WTC11 (cell line): ENCODE measurements around the gene GALNT13. TPM values are rescaled to one million over a fixed set of nuclear protein-coding genes. Genes with fewer than 3 reads are reported as not detected.

Experiments
- ATAC-seq: fragments of 200-7000 bp; cut with Tn5 transposase; 2 replicates; pipeline ENCODE4 v1.10.0; 2021; ENCODE audit warnings: mild to moderate bottlenecking, moderate library complexity
- CTCF ChIA-PET: fragments of 300-600 bp; sonication (Branson Sonifier 250); formaldehyde crosslinking; loops from one replicate; lab custom pipeline; 2021; ENCODE audit warnings: antibody characterized with exemption; lab: Charles Lee
- POLR2A ChIA-PET: fragments of 350-600 bp; sonication (Branson Sonifier 250); formaldehyde crosslinking; loops from one replicate; lab custom pipeline; 2021; ENCODE audit warnings: antibody characterized with exemption; lab: Charles Lee
- DNase-seq: peaks from one replicate; pipeline ENCODE4 v3.0.0; 2021; ENCODE audit warnings: low spot score
- H3K27ac Mint-ChIP-seq: 2 replicates; pipeline ENCODE4 v1.8.0; 2021; ENCODE audit warnings: mixed read lengths
- H3K27me3 Mint-ChIP-seq: 2 replicates; pipeline ENCODE4 v1.8.0; 2021; ENCODE audit warnings: low read depth, mild to moderate bottlenecking, moderate library complexity, mixed read lengths
- H3K36me3 Mint-ChIP-seq: 2 replicates; pipeline ENCODE4 v1.8.0; 2021; ENCODE audit warnings: mixed read lengths
- H3K4me1 Mint-ChIP-seq: 2 replicates; pipeline ENCODE4 v1.8.0; 2022; ENCODE audit warnings: mixed read lengths
- H3K4me3 Mint-ChIP-seq: 2 replicates; pipeline ENCODE4 v1.8.0; 2021; ENCODE audit warnings: mild to moderate bottlenecking, moderate library complexity, mixed read lengths
- H3K9me3 Mint-ChIP-seq: 2 replicates; pipeline ENCODE4 v1.8.0; 2021; ENCODE audit warnings: mixed read lengths
- AR ChIP-seq: fragments of 250-450 bp; sonication (Bioruptor Pico); IDR thresholded peaks from 2 replicates; pipeline ENCODE4 v1.9.0; 2021; ENCODE audit warnings: mild to moderate bottlenecking
- CBFB ChIP-seq: sonication (generic); formaldehyde crosslinking; IDR thresholded peaks from 2 replicates; pipeline ENCODE4 v1.8.1; 2022; ENCODE audit warnings: mild to moderate bottlenecking, low read depth, missing genetic modification reagents
- FOXK1 ChIP-seq: sonication (generic); formaldehyde crosslinking; IDR thresholded peaks from 2 replicates; pipeline ENCODE4 v1.8.0; 2022; ENCODE audit warnings: mild to moderate bottlenecking, moderate library complexity, missing genetic modification reagents
- FOXP1 ChIP-seq: sonication (generic); formaldehyde crosslinking; IDR thresholded peaks from 2 replicates; pipeline ENCODE4 v1.8.0; 2022; ENCODE audit warnings: missing genetic modification reagents, mild to moderate bottlenecking, moderate library complexity, borderline replicate concordance
- IRF2 ChIP-seq: sonication (generic); formaldehyde crosslinking; IDR thresholded peaks from 2 replicates; pipeline ENCODE4 v1.8.0; 2022; ENCODE audit warnings: low read depth, missing genetic modification reagents, borderline replicate concordance
- RELA ChIP-seq: sonication (generic); formaldehyde crosslinking; IDR thresholded peaks from 2 replicates; pipeline ENCODE4 v1.8.1; 2022; ENCODE audit warnings: missing genetic modification reagents, mild to moderate bottlenecking, borderline replicate concordance
- SOX15 ChIP-seq: fragments of 250-450 bp; sonication (Bioruptor Pico); IDR thresholded peaks from 2 replicates; pipeline ENCODE4 v1.9.0; 2021; ENCODE audit warnings: mild to moderate bottlenecking
- SP1 ChIP-seq: sonication (generic); formaldehyde crosslinking; conservative IDR thresholded peaks from 2 replicates; pipeline ENCODE4 v1.8.1; 2022; ENCODE audit warnings: missing genetic modification reagents
- ZMAT4 ChIP-seq: fragments of 250-450 bp; sonication (Bioruptor Pico); IDR thresholded peaks from 2 replicates; pipeline ENCODE4 v1.9.0; 2021; ENCODE audit warnings: mild to moderate bottlenecking
- ZNF138 ChIP-seq: sonication (generic); formaldehyde crosslinking; conservative IDR thresholded peaks from 2 replicates; pipeline ENCODE4 v1.8.1; 2022; ENCODE audit warnings: mild to moderate bottlenecking, moderate library complexity, missing genetic modification reagents
- ZNF232 ChIP-seq: sonication (generic); formaldehyde crosslinking; IDR thresholded peaks from 2 replicates; pipeline ENCODE4 v1.8.0; 2022; ENCODE audit warnings: mild to moderate bottlenecking, missing genetic modification reagents
- ZNF396 ChIP-seq: fragments of 250-450 bp; sonication (Bioruptor Pico); IDR thresholded peaks from 2 replicates; pipeline ENCODE4 v1.8.0; 2021; ENCODE audit warnings: mild to moderate bottlenecking, moderate library complexity, borderline replicate concordance
- total RNA-seq: library from RNA; stranded (reverse); gene quantifications from 3 replicates; pipeline ENCODE4 v1.2.3, GENCODE V29; 2021
- TF ChIP-seq, protein P1 (sequence below): sonication (generic); formaldehyde crosslinking; IDR thresholded peaks from 2 replicates; pipeline ENCODE4 v1.8.0; 2023; ENCODE audit warnings: mild to moderate bottlenecking, missing genetic modification reagents
- TF ChIP-seq, protein P2 (sequence below): sonication (generic); formaldehyde crosslinking; IDR thresholded peaks from 2 replicates; pipeline ENCODE4 v1.8.1; 2022; ENCODE audit warnings: low read depth, mild to moderate bottlenecking, moderate library complexity, missing genetic modification reagents, borderline replicate concordance
- TF ChIP-seq, protein P3 (sequence below): sonication (generic); formaldehyde crosslinking; IDR thresholded peaks from 2 replicates; pipeline ENCODE4 v1.8.1; 2022; ENCODE audit warnings: mild to moderate bottlenecking, missing genetic modification reagents, moderate library complexity, borderline replicate concordance
- TF ChIP-seq, protein P4 (sequence below): sonication (generic); formaldehyde crosslinking; IDR thresholded peaks from 2 replicates; pipeline ENCODE4 v1.8.0; 2022; ENCODE audit warnings: mild to moderate bottlenecking, missing genetic modification reagents
- TF ChIP-seq, protein P5 (sequence below): fragments of 250-450 bp; sonication (Bioruptor Pico); conservative IDR thresholded peaks from 2 replicates; pipeline ENCODE4 v1.9.0; 2021; ENCODE audit warnings: mild to moderate bottlenecking
- TF ChIP-seq, protein P6 (sequence below): fragments of 200-600 bp; IDR thresholded peaks from 2 replicates; pipeline ENCODE4 v1.8.0; 2022; ENCODE audit warnings: antibody characterized with exemption

Gene GALNT13
- total RNA-seq, 1 experiment from 2014 or later: 9.9 TPM

DNA sequence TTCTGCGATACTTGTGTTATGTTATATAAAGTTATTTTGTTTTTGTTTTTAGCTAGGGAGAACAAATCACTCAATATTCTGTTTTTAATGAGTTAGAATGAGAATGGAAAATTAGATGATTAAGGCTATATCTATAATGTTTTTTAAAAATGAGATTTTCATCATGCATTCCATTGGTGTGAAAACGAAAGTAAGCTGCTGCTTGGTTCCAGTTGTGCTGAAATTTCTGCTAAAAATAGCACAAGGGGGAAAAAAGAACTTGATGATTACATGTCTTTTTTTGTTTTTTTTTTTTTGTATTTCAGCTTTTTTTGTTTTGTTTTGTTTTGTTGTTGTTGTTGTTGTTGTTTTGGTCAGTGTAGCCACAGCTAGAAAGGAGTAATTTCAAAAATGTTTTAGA is 584.1 kb downstream of the GALNT13 start:
- Mint-ChIP-seq H3K27me3 (no peaks in the 10 kb centered on the region; the same call in 1 of the 2 replicates), H3K27ac (no peak overlapping the region), H3K4me1 (peaks cover 4% of the 10 kb centered on the region; the same call in 1 of the 2 replicates), H3K36me3 (no peaks in the 10 kb centered on the region), H3K4me3 (no peak overlapping the region), H3K9me3 (no peaks in the 10 kb centered on the region)
- TF ChIP-seq, protein P1, sequence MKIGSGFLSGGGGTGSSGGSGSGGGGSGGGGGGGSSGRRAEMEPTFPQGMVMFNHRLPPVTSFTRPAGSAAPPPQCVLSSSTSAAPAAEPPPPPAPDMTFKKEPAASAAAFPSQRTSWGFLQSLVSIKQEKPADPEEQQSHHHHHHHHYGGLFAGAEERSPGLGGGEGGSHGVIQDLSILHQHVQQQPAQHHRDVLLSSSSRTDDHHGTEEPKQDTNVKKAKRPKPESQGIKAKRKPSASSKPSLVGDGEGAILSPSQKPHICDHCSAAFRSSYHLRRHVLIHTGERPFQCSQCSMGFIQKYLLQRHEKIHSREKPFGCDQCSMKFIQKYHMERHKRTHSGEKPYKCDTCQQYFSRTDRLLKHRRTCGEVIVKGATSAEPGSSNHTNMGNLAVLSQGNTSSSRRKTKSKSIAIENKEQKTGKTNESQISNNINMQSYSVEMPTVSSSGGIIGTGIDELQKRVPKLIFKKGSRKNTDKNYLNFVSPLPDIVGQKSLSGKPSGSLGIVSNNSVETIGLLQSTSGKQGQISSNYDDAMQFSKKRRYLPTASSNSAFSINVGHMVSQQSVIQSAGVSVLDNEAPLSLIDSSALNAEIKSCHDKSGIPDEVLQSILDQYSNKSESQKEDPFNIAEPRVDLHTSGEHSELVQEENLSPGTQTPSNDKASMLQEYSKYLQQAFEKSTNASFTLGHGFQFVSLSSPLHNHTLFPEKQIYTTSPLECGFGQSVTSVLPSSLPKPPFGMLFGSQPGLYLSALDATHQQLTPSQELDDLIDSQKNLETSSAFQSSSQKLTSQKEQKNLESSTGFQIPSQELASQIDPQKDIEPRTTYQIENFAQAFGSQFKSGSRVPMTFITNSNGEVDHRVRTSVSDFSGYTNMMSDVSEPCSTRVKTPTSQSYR (CRISPR knock-in tag): no peak
- TF ChIP-seq CBFB (CRISPR knock-in tag): no peak
- TF ChIP-seq IRF2 (CRISPR knock-in tag): no peak
- no peak for TF ChIP-seq ZNF396 (CRISPR knock-in tag)
- TF ChIP-seq ZMAT4 (CRISPR knock-in tag): no peak
- no peak for TF ChIP-seq SP1 (CRISPR knock-in tag)
- TF ChIP-seq, protein P2, sequence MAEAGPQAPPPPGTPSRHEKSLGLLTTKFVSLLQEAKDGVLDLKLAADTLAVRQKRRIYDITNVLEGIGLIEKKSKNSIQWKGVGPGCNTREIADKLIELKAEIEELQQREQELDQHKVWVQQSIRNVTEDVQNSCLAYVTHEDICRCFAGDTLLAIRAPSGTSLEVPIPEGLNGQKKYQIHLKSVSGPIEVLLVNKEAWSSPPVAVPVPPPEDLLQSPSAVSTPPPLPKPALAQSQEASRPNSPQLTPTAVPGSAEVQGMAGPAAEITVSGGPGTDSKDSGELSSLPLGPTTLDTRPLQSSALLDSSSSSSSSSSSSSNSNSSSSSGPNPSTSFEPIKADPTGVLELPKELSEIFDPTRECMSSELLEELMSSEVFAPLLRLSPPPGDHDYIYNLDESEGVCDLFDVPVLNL (CRISPR knock-in tag): no peak
- TF ChIP-seq FOXP1: no peak
- ATAC-seq (no peak), DNase-seq (no peak)
- POLR2A ChIA-PET: no interaction called here
- CTCF ChIA-PET: interaction anchor here (0.6 kb wide), 2 partner anchors 61 to 165 kb away, joined by 3 read pairs; no protein-coding TSS in a partner anchor

- Mint-ChIP-seq H3K4me1 (peaks cover 4% of the 10 kb centered on the region; the same call in 1 of the 2 replicates), H3K27ac (no peak overlapping the region), H3K36me3 (no peaks in the 10 kb centered on the region), H3K27me3 (no peaks in the 10 kb centered on the region; the same call in 1 of the 2 replicates), H3K4me3 (no peak overlapping the region), H3K9me3 (no peaks in the 10 kb centered on the region)
- CTCF ChIA-PET: no interaction called here
- ATAC-seq (no peak), DNase-seq (no peak)
- POLR2A ChIA-PET: no interaction called here
- TF ChIP-seq ZNF232 (CRISPR knock-in tag) (no peak), RELA (CRISPR knock-in tag) (no peak), SOX15 (CRISPR knock-in tag) (no peak), AR (CRISPR knock-in tag) (no peak), ZNF138 (CRISPR knock-in tag) (no peak), FOXK1 (CRISPR knock-in tag) (no peak)
- TF ChIP-seq, protein P2 (CRISPR knock-in tag): no peak
- TF ChIP-seq, protein P3, sequence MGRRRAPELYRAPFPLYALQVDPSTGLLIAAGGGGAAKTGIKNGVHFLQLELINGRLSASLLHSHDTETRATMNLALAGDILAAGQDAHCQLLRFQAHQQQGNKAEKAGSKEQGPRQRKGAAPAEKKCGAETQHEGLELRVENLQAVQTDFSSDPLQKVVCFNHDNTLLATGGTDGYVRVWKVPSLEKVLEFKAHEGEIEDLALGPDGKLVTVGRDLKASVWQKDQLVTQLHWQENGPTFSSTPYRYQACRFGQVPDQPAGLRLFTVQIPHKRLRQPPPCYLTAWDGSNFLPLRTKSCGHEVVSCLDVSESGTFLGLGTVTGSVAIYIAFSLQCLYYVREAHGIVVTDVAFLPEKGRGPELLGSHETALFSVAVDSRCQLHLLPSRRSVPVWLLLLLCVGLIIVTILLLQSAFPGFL (CRISPR knock-in tag): no peak
- TF ChIP-seq, protein P4, sequence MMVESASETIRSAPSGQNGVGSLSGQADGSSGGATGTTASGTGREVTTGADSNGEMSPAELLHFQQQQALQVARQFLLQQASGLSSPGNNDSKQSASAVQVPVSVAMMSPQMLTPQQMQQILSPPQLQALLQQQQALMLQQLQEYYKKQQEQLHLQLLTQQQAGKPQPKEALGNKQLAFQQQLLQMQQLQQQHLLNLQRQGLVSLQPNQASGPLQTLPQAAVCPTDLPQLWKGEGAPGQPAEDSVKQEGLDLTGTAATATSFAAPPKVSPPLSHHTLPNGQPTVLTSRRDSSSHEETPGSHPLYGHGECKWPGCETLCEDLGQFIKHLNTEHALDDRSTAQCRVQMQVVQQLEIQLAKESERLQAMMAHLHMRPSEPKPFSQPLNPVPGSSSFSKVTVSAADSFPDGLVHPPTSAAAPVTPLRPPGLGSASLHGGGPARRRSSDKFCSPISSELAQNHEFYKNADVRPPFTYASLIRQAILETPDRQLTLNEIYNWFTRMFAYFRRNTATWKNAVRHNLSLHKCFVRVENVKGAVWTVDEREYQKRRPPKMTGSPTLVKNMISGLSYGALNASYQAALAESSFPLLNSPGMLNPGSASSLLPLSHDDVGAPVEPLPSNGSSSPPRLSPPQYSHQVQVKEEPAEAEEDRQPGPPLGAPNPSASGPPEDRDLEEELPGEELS (CRISPR knock-in tag): no peak
- TF ChIP-seq, protein P5, sequence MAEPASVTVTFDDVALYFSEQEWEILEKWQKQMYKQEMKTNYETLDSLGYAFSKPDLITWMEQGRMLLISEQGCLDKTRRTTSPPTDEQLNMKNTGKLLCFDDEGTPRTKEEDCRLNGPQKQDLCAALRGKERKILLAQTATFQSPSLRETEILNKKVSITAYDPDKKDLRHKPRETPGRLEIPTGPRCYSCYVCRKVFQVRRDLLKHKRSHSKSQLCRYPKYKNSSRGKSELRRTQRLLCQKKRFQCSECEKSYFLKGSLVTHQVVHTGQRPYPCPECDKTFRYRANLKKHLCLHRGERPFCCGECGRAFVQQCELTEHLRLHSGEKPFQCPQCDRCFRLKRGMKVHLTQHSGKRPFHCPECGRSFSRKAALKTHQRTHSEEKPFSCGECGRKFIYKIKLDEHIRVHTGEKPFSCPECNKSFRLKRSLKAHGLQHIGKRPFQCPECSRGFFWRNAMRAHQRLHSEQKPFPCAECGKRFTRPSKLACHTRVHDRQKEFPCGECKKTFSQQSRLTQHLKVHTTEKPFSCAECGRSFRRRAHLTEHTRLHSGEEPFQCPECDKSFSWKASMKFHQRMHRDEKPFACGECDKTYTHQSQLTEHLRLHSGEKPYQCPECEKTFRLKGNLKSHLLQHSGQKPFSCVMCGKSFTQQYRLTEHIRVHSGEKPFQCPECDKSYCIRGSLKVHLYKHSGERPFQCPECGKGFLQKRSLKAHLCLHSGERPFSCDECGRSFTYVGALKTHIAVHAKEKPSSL (CRISPR knock-in tag): no peak
- TF ChIP-seq, protein P6, sequence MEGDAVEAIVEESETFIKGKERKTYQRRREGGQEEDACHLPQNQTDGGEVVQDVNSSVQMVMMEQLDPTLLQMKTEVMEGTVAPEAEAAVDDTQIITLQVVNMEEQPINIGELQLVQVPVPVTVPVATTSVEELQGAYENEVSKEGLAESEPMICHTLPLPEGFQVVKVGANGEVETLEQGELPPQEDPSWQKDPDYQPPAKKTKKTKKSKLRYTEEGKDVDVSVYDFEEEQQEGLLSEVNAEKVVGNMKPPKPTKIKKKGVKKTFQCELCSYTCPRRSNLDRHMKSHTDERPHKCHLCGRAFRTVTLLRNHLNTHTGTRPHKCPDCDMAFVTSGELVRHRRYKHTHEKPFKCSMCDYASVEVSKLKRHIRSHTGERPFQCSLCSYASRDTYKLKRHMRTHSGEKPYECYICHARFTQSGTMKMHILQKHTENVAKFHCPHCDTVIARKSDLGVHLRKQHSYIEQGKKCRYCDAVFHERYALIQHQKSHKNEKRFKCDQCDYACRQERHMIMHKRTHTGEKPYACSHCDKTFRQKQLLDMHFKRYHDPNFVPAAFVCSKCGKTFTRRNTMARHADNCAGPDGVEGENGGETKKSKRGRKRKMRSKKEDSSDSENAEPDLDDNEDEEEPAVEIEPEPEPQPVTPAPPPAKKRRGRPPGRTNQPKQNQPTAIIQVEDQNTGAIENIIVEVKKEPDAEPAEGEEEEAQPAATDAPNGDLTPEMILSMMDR: no peak
These were observed 585.6 kb downstream of the GALNT13 start for GRCh38 chr2:154457286-154457685.
